ENCODE results near the gene KRT2. TPM values are rescaled to one million over a fixed set of nuclear protein-coding genes. Genes with fewer than 3 reads are reported as not detected.

The KRT2 gene
- total and polyA plus RNA-seq, 7 experiments from 2014 or later = 0.29 to 4.7 (median 2.2) TPM; not detected in 1

GRCh38 chr12:52606581-52607218 is 45.3 kb downstream of the KRT2 start:
- H3K4me3 ChIP-seq (ENCODE audit: low read length) = no peak overlapping the region
- DNase-seq (no peak), ATAC-seq (no peak)
- POLR2A ChIA-PET = interaction anchor here (0.7 to 2.9 kb wide), 14 partner anchors 10 to 107 kb away, joined by 3 to 12 read pairs (median 5); partner anchors contain the start of gene KRT1
- H3K36me3 ChIP-seq (ENCODE audit: control insufficient read depth in 2 of 3, insufficient read depth in 3 of 3, low read length in 3 of 3) = no peaks in the 10 kb centered on the region
- no peaks in the 10 kb centered on the region for H3K9me3 ChIP-seq (ENCODE audit: control insufficient read depth in 2 of 3, low read length in 3 of 3)
- H3K27ac ChIP-seq (ENCODE audit: low read depth, low read length) = peak overlapping the region; percentile 79
- Mint-ChIP-seq H3K36me3 (peaks cover 0 to 8% (median 8%) of the 10 kb centered on the region in 5 donors), H3K4me3 (peak overlapping the region in 7 of 10 donors; percentile 10 to 71 (median 45)), H3K4me1 (peaks cover 61 to 100% (median 98%) of the 10 kb centered on the region in 7 donors), H3K9me3 (peaks cover 0 to 4% (median 0%) of the 10 kb centered on the region in 11 donors), H3K27ac (peak overlapping the region in 8 of 9 donors; percentile 94 to 99 (median 98)), H3K27me3 (peaks cover 0 to 3% (median 0%) of the 10 kb centered on the region in 5 donors)
- H3K4me1 ChIP-seq (ENCODE audit: control insufficient read depth in 2 of 2, insufficient read depth in 2 of 2, low read length in 2 of 2) = peaks cover 6 to 94% of the 10 kb centered on the region in 2 donors
- H3K27me3 ChIP-seq (ENCODE audit: control insufficient read depth in 2 of 2, insufficient read depth in 2 of 2, low read length in 2 of 2) = no peaks in the 10 kb centered on the region
- intact Hi-C loops (cut with micrococcal nuclease) = no loop called here
- CTCF ChIA-PET = interaction anchor here (0.5 to 2.7 kb wide), 7 partner anchors 13 to 273 kb away, joined by 3 to 29 read pairs (median 3); no protein-coding TSS in a partner anchor

GRCh38 chr12:52606096-52606495 is 45.9 kb downstream of the KRT2 start:
- peaks cover 6 to 88% of the 10 kb centered on the region in 2 donors for H3K4me1 ChIP-seq (ENCODE audit: control insufficient read depth in 2 of 2, insufficient read depth in 2 of 2, low read length in 2 of 2)
- H3K4me3 ChIP-seq (ENCODE audit: low read length) = no peak overlapping the region
- H3K4me3 Mint-ChIP-seq = peak overlapping the region in 8 of 10 donors; percentile 1 to 76 (median 66)
- ATAC-seq (no peak), DNase-seq (no peak)
- H3K27me3 Mint-ChIP-seq = peaks cover 0 to 2% (median 0%) of the 10 kb centered on the region in 5 donors
- H3K27ac ChIP-seq (ENCODE audit: low read depth, low read length) = no peak overlapping the region
- H3K36me3 ChIP-seq (ENCODE audit: control insufficient read depth in 2 of 3, insufficient read depth in 3 of 3, low read length in 3 of 3) = no peaks in the 10 kb centered on the region
- CTCF ChIA-PET = interaction anchor here (0.5 to 2.7 kb wide), 9 partner anchors 14 to 274 kb away, joined by 3 to 29 read pairs (median 5); no protein-coding TSS in a partner anchor
- peaks cover 0 to 4% (median 0%) of the 10 kb centered on the region in 11 donors for H3K9me3 Mint-ChIP-seq
- H3K36me3 Mint-ChIP-seq = peaks cover 0 to 8% (median 7%) of the 10 kb centered on the region in 5 donors
- no peaks in the 10 kb centered on the region for H3K27me3 ChIP-seq (ENCODE audit: control insufficient read depth in 2 of 2, insufficient read depth in 2 of 2, low read length in 2 of 2)
- POLR2A ChIA-PET = interaction anchor here (0.7 to 2.9 kb wide), 16 partner anchors 9 to 108 kb away, joined by 3 to 12 read pairs (median 4); partner anchors contain the start of gene KRT1
- intact Hi-C loops (cut with micrococcal nuclease) = no loop called here
- H3K4me1 Mint-ChIP-seq = peaks cover 55 to 98% (median 96%) of the 10 kb centered on the region in 7 donors
- H3K27ac Mint-ChIP-seq = peak overlapping the region in 8 of 9 donors; percentile 85 to 99 (median 98)
- no peaks in the 10 kb centered on the region for H3K9me3 ChIP-seq (ENCODE audit: control insufficient read depth in 2 of 3, low read length in 3 of 3)

DNA sequence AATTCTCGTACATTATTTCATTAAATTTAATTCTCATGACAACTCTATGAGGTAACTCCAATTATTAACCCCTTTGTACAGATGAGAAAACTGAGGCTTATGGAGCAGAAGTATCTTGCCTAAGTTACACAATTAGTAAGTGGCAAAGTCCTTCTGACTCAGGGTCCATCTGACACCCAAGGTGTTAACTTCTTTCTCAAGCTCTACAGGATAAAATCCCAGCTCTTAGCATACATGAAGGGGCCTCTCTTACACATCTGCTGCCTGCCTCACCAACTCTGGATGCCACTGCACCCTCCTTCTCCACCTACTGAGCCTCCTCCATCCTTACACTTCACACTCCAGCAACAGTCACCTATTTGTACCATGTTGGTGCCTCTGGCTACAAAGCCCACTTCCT is 46.5 kb downstream of the KRT2 start:
- H3K4me3 ChIP-seq (ENCODE audit: low read length) = no peak overlapping the region
- peak overlapping the region in 9 of 10 donors; percentile 1 to 76 (median 67) for H3K4me3 Mint-ChIP-seq
- POLR2A ChIA-PET = interaction anchor here (0.8 to 2.9 kb wide), 16 partner anchors 8 to 108 kb away, joined by 3 to 12 read pairs (median 4); no protein-coding TSS in a partner anchor
- peak overlapping the region; percentile 56 for H3K27ac ChIP-seq (ENCODE audit: low read depth, low read length)
- H3K27me3 Mint-ChIP-seq = peaks cover 0 to 2% (median 0%) of the 10 kb centered on the region in 5 donors
- intact Hi-C loops (cut with micrococcal nuclease) = no loop called here
- H3K27me3 ChIP-seq (ENCODE audit: control insufficient read depth in 2 of 2, insufficient read depth in 2 of 2, low read length in 2 of 2) = no peaks in the 10 kb centered on the region
- CTCF ChIA-PET = interaction anchor here (0.7 to 2.7 kb wide), 8 partner anchors 16 to 274 kb away, joined by 3 to 29 read pairs (median 5); no protein-coding TSS in a partner anchor
- peaks cover 50 to 95% (median 92%) of the 10 kb centered on the region in 7 donors for H3K4me1 Mint-ChIP-seq
- no peaks in the 10 kb centered on the region for H3K9me3 ChIP-seq (ENCODE audit: control insufficient read depth in 2 of 3, low read length in 3 of 3)
- peaks cover 0 to 4% (median 0%) of the 10 kb centered on the region in 11 donors for H3K9me3 Mint-ChIP-seq
- H3K27ac Mint-ChIP-seq = peak overlapping the region in 8 of 9 donors; percentile 85 to 99 (median 96)
- DNase-seq (no peak), ATAC-seq (no peak)
- no peaks in the 10 kb centered on the region for H3K36me3 ChIP-seq (ENCODE audit: control insufficient read depth in 2 of 3, insufficient read depth in 3 of 3, low read length in 3 of 3)
- H3K36me3 Mint-ChIP-seq = peaks cover 0 to 8% (median 7%) of the 10 kb centered on the region in 5 donors
- peaks cover 6 to 83% of the 10 kb centered on the region in 2 donors for H3K4me1 ChIP-seq (ENCODE audit: control insufficient read depth in 2 of 2, insufficient read depth in 2 of 2, low read length in 2 of 2)

- Mint-ChIP-seq H3K27me3 (peaks cover 0 to 8% (median 0%) of the 10 kb centered on the region in 5 donors), H3K27ac (peak overlapping the region; percentile 51 to 99 (median 96)), H3K36me3 (peaks cover 0 to 11% (median 7%) of the 10 kb centered on the region in 5 donors), H3K4me3 (peak overlapping the region; percentile 10 to 79 (median 62)), H3K4me1 (peaks cover 44 to 95% (median 90%) of the 10 kb centered on the region in 7 donors), H3K9me3 (peaks cover 0 to 4% (median 0%) of the 10 kb centered on the region in 11 donors)
- ATAC-seq (no peak), DNase-seq (peak in 1 of 9 donors; percentile 14)
- H3K4me3 ChIP-seq (ENCODE audit: low read length) = peak overlapping the region; percentile 6
- intact Hi-C loops (cut with micrococcal nuclease) = no loop called here
- no peaks in the 10 kb centered on the region for H3K9me3 ChIP-seq (ENCODE audit: control insufficient read depth in 2 of 3, low read length in 3 of 3)
- POLR2A ChIA-PET = interaction anchor here (0.6 to 2.9 kb wide), 12 partner anchors 8 to 104 kb away, joined by 3 to 12 read pairs (median 5); no protein-coding TSS in a partner anchor
- H3K4me1 ChIP-seq (ENCODE audit: control insufficient read depth in 2 of 2, insufficient read depth in 2 of 2, low read length in 2 of 2) = peaks cover 3 to 78% of the 10 kb centered on the region in 2 donors
- no peaks in the 10 kb centered on the region for H3K36me3 ChIP-seq (ENCODE audit: control insufficient read depth in 2 of 3, insufficient read depth in 3 of 3, low read length in 3 of 3)
- CTCF ChIA-PET = interaction anchor here (0.7 to 2.7 kb wide), 4 partner anchors 15 to 103 kb away, joined by 4 to 29 read pairs (median 6); no protein-coding TSS in a partner anchor
- H3K27ac ChIP-seq (ENCODE audit: low read depth, low read length) = peak overlapping the region; percentile 56
- no peaks in the 10 kb centered on the region for H3K27me3 ChIP-seq (ENCODE audit: control insufficient read depth in 2 of 2, insufficient read depth in 2 of 2, low read length in 2 of 2)
Observed at GRCh38 chr12:52604859-52605258, 47.2 kb downstream of the KRT2 start.

GRCh38 chr12:52603314-52603713 is 48.7 kb downstream of the KRT2 start:
- ATAC-seq = peak; percentile 82
- peaks cover 0 to 21% (median 0%) of the 10 kb centered on the region in 5 donors for H3K27me3 Mint-ChIP-seq
- peaks cover 5 to 18% (median 16%) of the 10 kb centered on the region in 5 donors for H3K36me3 Mint-ChIP-seq

DNA sequence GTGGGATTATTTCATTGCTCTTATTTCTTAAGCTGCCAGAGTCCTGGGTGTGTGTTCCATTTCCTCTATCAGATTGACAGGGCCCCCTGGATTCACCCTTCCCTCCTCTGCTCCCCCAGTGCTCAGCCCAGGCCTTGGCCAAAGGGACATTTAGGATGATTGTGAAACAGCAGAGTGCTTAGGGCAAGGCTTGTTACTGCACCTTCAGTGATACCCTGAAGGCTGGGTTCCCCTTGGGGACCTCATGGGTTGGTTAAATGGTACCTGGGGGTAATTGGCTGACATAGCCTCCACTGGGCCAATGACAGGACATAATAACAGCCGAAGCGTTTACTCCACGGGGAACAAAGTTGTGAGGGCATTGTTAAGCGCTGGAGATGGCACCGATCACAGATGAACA is 49.5 kb downstream of the KRT2 start:
- Mint-ChIP-seq H3K4me1 (peaks cover 27 to 88% (median 75%) of the 10 kb centered on the region in 7 donors), H3K27ac (peak overlapping the region in 8 of 9 donors; percentile 76 to 97 (median 94)), H3K27me3 (peaks cover 0 to 28% (median 0%) of the 10 kb centered on the region in 5 donors), H3K36me3 (peaks cover 5 to 22% (median 14%) of the 10 kb centered on the region in 5 donors), H3K9me3 (peaks cover 0 to 4% (median 0%) of the 10 kb centered on the region in 11 donors), H3K4me3 (peak overlapping the region in 7 of 10 donors; percentile 21 to 71 (median 63))
- Histone ChIP-seq H3K36me3 (ENCODE audit: control insufficient read depth in 2 of 3, insufficient read depth in 3 of 3, low read length in 3 of 3) (no peaks in the 10 kb centered on the region), H3K27ac (ENCODE audit: low read depth, low read length) (no peak overlapping the region), H3K27me3 (ENCODE audit: control insufficient read depth in 2 of 2, insufficient read depth in 2 of 2, low read length in 2 of 2) (no peaks in the 10 kb centered on the region), H3K4me3 (ENCODE audit: low read length) (no peak overlapping the region), H3K4me1 (ENCODE audit: control insufficient read depth in 2 of 2, insufficient read depth in 2 of 2, low read length in 2 of 2) (peaks cover 0 to 55% of the 10 kb centered on the region in 2 donors), H3K9me3 (ENCODE audit: control insufficient read depth in 2 of 3, low read length in 3 of 3) (no peaks in the 10 kb centered on the region)
- peak in 1 of 9 donors; percentile 6 for DNase-seq
- ATAC-seq = no peak
- ChIA-PET CTCF (interaction anchor here (1.0 kb wide), 1 partner anchor 8 kb away, joined by 5 read pairs; no protein-coding TSS in a partner anchor), POLR2A (interaction anchor here (0.6 to 2.1 kb wide), 2 partner anchors 14 to 36 kb away, joined by 3 to 5 read pairs; no protein-coding TSS in a partner anchor)
- intact Hi-C loops (cut with micrococcal nuclease) = no loop called here

More at GRCh38 chr12:52603314-52603713, 48.7 kb downstream of the KRT2 start:
- H3K27ac Mint-ChIP-seq = peak overlapping the region in 8 of 9 donors; percentile 84 to 97 (median 94)
- H3K9me3 ChIP-seq (ENCODE audit: control insufficient read depth in 2 of 3, low read length in 3 of 3) = no peaks in the 10 kb centered on the region
- peak overlapping the region; percentile 24 for H3K27ac ChIP-seq (ENCODE audit: low read depth, low read length)
- ChIA-PET POLR2A (no interaction called here), CTCF (no interaction called here)
- H3K4me1 ChIP-seq (ENCODE audit: control insufficient read depth in 2 of 2, insufficient read depth in 2 of 2, low read length in 2 of 2) = peaks cover 0 to 63% of the 10 kb centered on the region in 2 donors
- peak overlapping the region; percentile 9 for H3K4me3 ChIP-seq (ENCODE audit: low read length)
- no peaks in the 10 kb centered on the region for H3K27me3 ChIP-seq (ENCODE audit: control insufficient read depth in 2 of 2, insufficient read depth in 2 of 2, low read length in 2 of 2)
- H3K4me1 Mint-ChIP-seq = peaks cover 31 to 94% (median 82%) of the 10 kb centered on the region in 7 donors
- peaks cover 0 to 4% (median 0%) of the 10 kb centered on the region in 11 donors for H3K9me3 Mint-ChIP-seq
- no peaks in the 10 kb centered on the region for H3K36me3 ChIP-seq (ENCODE audit: control insufficient read depth in 2 of 3, insufficient read depth in 3 of 3, low read length in 3 of 3)
- intact Hi-C loops (cut with micrococcal nuclease) = no loop called here
- peak overlapping the region in 9 of 10 donors; percentile 45 to 79 (median 65) for H3K4me3 Mint-ChIP-seq
- peak in 8 of 9 donors; percentile 8 to 73 (median 66) for DNase-seq
